Astrocyte (in vitro differentiated cells and primary cell): ENCODE measurements around the gene LMOD3.

Experiments used
- CTCF ChIP-seq: IDR thresholded peaks from 2 replicates; pipeline ENCODE4 v1.5.1; 2011; ENCODE audit warnings: low read depth, mild to moderate bottlenecking, inconsistent platforms, low read length, moderate library complexity; ENCODE audit not compliant: insufficient read depth
- EZH2 ChIP-seq: IDR thresholded peaks from 2 replicates; pipeline ENCODE4 v1.6.1; 2012; ENCODE audit warnings: mild to moderate bottlenecking, low read length, inconsistent platforms; ENCODE audit not compliant: insufficient read depth

DNA sequence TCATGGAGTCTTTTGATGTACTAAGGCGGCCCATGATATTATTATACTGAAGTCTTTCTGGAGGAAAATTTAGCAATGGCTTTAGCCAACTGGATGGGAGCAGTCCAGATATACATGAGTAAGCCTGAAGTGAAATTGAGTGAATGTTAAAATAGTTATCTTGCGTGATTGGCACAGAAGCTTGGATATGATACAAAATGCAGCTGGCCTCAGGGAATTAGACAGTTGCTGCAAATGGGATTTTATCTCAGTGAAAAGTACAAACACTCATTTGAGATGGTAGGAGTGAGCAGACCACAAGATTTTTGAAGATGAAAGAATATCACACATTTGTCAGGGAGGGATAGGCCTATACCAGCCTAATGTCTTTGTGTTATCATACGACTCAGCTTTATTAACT is 8.9 kb downstream of the LMOD3 start:
- TF ChIP-seq CTCF (no peak), EZH2 (no peak)
